ENCODE results near the gene AADAT.
"Not testable (repeated sequence)": the region's sequence is repeated elsewhere in the genome, so short reads cannot be mapped to it uniquely, and the experiment has no call there.

DNA sequence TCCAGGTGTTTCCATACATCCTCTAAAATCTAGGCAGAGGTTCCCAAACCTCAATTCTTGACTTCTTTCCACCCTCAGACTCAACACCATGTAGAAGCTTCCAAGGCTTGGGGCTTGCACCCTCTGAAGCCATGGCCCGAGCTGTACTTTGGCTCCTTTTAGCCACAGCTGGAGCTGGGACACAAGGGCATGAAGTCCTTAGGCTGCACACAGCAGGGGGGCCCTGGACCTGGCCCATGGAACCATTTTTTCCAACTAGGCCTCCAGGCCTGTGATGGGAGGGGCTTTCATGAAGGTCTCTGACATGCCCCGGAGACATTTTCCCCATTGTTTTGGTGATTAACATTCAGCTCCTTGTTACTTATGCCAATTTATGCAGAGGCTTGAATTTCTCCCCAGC lies 8.4 kb upstream of the AADAT start:
- TF ChIP-seq, protein P1, sequence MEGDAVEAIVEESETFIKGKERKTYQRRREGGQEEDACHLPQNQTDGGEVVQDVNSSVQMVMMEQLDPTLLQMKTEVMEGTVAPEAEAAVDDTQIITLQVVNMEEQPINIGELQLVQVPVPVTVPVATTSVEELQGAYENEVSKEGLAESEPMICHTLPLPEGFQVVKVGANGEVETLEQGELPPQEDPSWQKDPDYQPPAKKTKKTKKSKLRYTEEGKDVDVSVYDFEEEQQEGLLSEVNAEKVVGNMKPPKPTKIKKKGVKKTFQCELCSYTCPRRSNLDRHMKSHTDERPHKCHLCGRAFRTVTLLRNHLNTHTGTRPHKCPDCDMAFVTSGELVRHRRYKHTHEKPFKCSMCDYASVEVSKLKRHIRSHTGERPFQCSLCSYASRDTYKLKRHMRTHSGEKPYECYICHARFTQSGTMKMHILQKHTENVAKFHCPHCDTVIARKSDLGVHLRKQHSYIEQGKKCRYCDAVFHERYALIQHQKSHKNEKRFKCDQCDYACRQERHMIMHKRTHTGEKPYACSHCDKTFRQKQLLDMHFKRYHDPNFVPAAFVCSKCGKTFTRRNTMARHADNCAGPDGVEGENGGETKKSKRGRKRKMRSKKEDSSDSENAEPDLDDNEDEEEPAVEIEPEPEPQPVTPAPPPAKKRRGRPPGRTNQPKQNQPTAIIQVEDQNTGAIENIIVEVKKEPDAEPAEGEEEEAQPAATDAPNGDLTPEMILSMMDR (conservative IDR thresholded peaks at IDR 0.05; ENCODE audit: low read depth, low read length): not testable (repeated sequence)
- not testable (repeated sequence) for TF ChIP-seq EZH2 (IDR thresholded peaks at IDR 0.05; ENCODE audit: low read length, unreplicated experiment); EZH2phosphoT487 (IDR thresholded peaks at IDR 0.05; ENCODE audit: borderline replicate concordance, low read length)

All from PC-3 (cell line).